GM23248 (cell line): ENCODE results near the gene BMPR1B.

ENCODE experiments used
- EZH2 ChIP-seq: fragments of 200-600 bp; sonication (generic); IDR thresholded peaks from 2 replicates; pipeline ENCODE4 v1.6.1; 2018; ENCODE audit warnings: antibody characterized with exemption, mild to moderate bottlenecking; ENCODE audit not compliant: insufficient read depth, poor library complexity, severe bottlenecking
- EZH2phosphoT487 ChIP-seq: fragments of 200-600 bp; sonication (generic); IDR thresholded peaks from 2 replicates; pipeline ENCODE4 v1.6.1; 2018; ENCODE audit warnings: antibody characterized with exemption, moderate library complexity, mild to moderate bottlenecking, low read depth; ENCODE audit not compliant: insufficient read depth

DNA sequence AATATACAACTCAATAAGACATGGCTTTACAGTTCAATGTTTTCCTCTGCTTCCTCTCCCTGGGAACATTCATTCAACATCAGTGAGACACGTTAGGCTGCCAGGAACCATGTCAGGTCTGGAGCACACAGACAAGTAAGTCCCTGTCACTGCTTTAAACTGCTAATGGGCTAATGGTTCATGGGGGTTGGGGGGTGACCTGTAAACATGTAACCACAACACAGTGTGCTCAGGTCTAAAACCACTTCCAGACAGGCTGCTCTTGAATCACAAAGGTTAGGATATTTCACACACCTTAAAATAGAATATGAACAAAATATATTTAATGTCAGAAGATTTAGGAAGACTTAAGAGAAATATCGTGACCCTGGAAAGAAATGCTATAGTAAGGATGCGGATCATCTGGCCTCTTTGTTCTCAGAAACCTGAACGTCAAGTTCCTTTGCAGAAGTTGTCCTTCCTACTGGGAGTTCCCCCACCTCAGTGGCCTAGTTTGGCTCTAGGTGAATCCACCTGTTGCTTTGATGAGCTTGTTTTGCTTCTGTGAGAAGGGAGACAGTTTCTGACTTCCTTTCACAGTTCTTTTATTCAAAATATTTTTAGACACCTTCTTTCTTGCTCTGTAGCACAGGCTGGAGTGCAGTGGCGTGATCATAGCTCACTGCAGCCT is 431.1 kb downstream of the BMPR1B start:
- TF ChIP-seq EZH2phosphoT487 (no peak), EZH2 (no peak)
